ENCODE measurements around the gene TTLL9.
"Not testable (repeated sequence)": the region's sequence is repeated elsewhere in the genome, so short reads cannot be mapped to it uniquely, and the experiment has no call there.

The TTLL9 gene

GRCh38 chr20:31909253-31910070 is 39.0 kb downstream of the TTLL9 start:
- in situ Hi-C loops (cut with MboI; ENCODE audit: low pct_unique_long_range_greater_than_20kb, low sequenced_read_pairs) = no loop called here
- DNase-seq = peak; percentile 47

- in situ Hi-C loops (cut with MboI; ENCODE audit: low pct_unique_long_range_greater_than_20kb, low sequenced_read_pairs) = no loop called here
- no peak for DNase-seq
Observed at GRCh38 chr20:31910071-31910803, 39.8 kb downstream of the TTLL9 start.

DNA sequence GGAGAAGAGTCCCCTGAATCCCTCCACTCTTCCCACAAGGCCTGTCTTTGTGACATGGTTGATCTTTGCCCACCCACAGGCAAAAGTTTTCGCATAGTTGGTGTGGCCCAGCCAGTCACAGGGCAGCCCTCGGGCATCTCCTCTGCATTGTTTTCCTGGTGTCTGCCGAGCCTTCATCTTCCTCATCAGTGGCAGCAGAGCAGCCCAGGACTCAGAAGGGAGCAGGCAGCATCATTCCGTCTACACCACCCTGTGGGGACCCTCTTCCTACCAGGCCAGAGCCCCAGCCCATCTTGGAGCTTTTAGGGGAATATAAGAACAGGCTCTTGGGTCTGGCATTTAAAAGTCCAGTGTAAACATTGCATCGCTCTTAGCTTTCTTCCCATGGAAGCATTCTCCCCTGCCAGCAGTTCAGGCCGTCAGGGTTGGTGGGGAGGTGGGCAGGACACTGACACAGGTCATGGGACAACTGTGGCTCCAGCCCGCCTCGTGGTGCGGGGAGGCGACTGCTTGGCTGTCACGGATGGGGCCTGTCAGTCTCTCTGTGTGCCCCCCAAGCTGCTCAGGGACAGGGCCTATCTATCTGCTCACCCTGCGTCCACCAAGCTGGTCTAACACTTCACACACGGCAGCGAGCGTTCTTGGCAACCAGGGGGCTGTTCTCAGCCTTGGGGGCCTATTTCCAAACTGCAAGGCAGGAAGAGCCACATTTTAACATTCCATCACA is 43.2 kb downstream of the TTLL9 start:
- no peak for DNase-seq
- in situ Hi-C loops (cut with MboI; ENCODE audit: low pct_unique_long_range_greater_than_20kb, low sequenced_read_pairs) = no loop called here

DNA sequence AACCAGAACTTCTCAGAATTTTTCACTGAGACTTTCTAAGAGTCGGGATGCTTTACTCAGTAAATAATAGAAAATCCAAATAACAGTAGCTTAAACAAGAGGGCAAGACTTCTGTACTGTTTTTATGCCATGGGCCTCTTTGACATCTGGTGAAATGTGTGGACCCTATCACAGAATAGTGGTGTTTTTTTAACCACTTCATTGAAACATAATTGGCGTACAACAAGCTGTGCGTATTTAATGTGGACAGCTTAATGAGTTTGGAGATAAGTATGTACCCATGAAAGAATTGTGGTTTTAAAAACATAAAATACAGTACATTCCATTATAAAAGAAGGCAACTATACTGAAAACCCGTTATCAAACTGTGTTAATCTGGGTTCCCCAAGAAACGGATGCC is 43.7 kb downstream of the TTLL9 start:
- in situ Hi-C loops (cut with MboI; ENCODE audit: low pct_unique_long_range_greater_than_20kb, low sequenced_read_pairs) = no loop called here
- DNase-seq = no peak

GRCh38 chr20:31915491-31916280 is 45.3 kb downstream of the TTLL9 start:
- in situ Hi-C loops (cut with MboI; ENCODE audit: low pct_unique_long_range_greater_than_20kb, low sequenced_read_pairs) = no loop called here
- DNase-seq = no peak

GRCh38 chr20:31916708-31917107 is 46.3 kb downstream of the TTLL9 start:
- DNase-seq = no peak

GRCh38 chr20:31917962-31918412 is 47.6 kb downstream of the TTLL9 start:
- DNase-seq = peak; percentile 55
- in situ Hi-C loops (cut with MboI; ENCODE audit: low pct_unique_long_range_greater_than_20kb, low sequenced_read_pairs) = not testable (repeated sequence)

More at GRCh38 chr20:31916708-31917107, 46.3 kb downstream of the TTLL9 start:
- in situ Hi-C loops (cut with MboI; ENCODE audit: low pct_unique_long_range_greater_than_20kb, low sequenced_read_pairs) = no loop called here

GRCh38 chr20:31918466-31919105 is 48.2 kb downstream of the TTLL9 start:
- in situ Hi-C loops (cut with MboI; ENCODE audit: low pct_unique_long_range_greater_than_20kb, low sequenced_read_pairs) = no loop called here
- no peak for DNase-seq

DNA sequence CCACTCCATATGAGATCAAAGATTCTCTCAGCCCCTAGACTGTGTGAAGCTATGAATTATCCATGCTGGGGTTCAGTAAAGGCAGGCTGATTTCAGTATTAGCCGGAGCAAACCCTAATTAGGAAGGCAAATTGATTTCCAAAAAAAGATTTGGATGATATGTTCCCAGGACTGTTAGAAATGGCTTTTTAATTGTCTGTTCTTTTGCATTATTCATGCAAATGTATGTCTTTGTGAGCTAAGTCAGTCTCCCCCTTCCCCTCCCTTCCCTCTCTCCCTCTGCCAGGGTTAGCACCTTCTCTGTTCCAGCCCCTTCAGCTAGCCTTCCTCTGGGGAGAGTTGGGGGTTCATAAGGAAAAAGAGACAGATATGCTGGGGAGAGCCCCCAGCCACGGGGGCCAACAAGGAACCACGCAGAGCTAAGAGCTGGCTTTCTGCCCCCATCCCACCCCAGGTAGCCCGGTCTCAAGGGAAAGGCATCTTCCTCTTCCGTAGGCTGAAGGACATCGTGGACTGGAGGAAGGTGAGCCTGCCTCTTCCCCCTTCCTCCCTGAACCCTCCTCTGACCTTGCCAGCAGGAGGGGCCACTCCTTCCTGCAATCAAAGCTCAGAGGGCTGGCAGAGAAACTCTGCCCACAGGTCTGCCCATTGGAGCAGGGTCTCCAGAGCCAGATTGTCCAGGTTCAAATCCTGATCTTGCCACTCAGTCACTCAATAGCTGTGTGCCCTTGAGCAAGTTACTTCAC is 49.1 kb downstream of the TTLL9 start:
- in situ Hi-C loops (cut with MboI; ENCODE audit: low pct_unique_long_range_greater_than_20kb, low sequenced_read_pairs) = no loop called here
- DNase-seq = no peak

DNA sequence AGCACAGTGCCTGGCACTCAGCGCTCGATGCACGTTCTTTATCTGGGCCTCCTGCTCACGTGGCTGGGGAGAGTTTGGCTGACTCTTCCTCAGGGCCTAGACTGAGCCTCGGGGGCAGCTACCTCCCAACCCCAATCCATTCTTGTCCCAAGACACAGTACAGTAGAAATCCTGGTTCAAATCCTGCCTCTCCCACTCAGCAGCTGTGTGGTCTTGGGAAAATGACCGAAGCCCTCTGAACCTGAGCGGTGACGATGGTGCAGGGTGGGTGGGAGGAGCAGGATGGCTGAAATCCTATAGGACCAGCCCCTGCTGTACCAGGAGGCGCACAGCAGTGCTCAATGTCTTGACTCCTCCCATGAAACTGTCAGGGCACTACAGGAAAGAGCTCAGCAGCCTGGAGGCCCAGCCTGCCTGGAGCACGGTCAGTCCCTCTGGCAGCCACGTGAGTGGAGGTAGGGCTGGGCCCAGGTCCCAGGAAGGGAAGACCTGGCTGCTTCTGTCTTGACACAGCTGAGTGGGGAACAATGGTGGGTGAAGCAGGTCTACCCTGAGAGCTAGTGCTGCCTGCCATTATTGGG is 49.9 kb downstream of the TTLL9 start:
- DNase-seq = no peak

GRCh38 chr20:31921480-31921879 is 51.0 kb downstream of the TTLL9 start:
- DNase-seq; in situ Hi-C loops (cut with MboI; ENCODE audit: low pct_unique_long_range_greater_than_20kb, low sequenced_read_pairs): not testable (repeated sequence)

More for the DNA sequence above, 49.9 kb downstream of the TTLL9 start:
- in situ Hi-C loops (cut with MboI; ENCODE audit: low pct_unique_long_range_greater_than_20kb, low sequenced_read_pairs) = no loop called here

GRCh38 chr20:31922181-31922580 is 51.7 kb downstream of the TTLL9 start:
- DNase-seq = no peak
- in situ Hi-C loops (cut with MboI; ENCODE audit: low pct_unique_long_range_greater_than_20kb, low sequenced_read_pairs) = no loop called here

DNA sequence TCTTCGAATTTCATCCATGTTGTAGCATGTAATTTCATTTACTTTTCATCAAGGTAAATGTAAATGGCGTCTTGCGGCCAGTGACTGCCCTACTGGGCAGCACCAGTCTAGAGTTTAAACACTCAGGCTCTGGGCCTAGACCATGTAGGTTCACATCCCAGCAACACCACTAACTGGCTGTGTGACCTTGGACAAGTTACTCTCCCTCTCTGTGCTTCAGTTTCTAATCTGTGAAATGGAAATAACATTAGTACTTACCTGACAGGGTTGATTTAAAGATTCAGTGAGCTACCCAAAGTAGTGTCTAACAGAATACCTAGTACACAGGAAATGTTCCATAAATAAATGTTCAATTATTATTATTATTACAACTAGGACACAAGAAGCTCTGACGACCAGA is 52.2 kb downstream of the TTLL9 start:
- in situ Hi-C loops (cut with MboI; ENCODE audit: low pct_unique_long_range_greater_than_20kb, low sequenced_read_pairs) = no loop called here
- DNase-seq = no peak

GRCh38 chr20:31923388-31924331 is 53.2 kb downstream of the TTLL9 start:
- in situ Hi-C loops (cut with MboI; ENCODE audit: low pct_unique_long_range_greater_than_20kb, low sequenced_read_pairs) = no loop called here
- peak; percentile 64 for DNase-seq

DNA sequence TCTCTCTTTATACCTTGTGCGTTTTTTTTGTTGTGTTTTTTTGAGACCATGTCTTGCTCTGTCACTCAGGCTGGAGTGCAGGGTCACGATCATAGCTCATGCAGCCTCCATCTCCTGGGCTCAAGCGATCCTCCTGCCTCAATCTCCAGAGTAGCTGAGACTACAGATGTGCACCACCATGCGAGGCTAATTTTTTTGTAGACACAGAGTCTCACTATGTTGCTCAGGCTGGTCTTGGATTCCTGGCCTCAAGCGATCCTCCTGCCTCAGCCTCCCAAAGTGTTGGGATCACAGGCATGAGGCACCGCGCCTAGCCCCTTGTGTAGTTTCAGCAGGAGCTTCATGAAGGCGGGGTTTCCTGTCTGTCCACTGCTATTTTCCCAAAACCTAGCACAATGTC is 54.1 kb downstream of the TTLL9 start:
- in situ Hi-C loops (cut with MboI; ENCODE audit: low pct_unique_long_range_greater_than_20kb, low sequenced_read_pairs) = no loop called here
- no peak for DNase-seq

GRCh38 chr20:31925631-31926030 is 55.2 kb downstream of the TTLL9 start:
- in situ Hi-C loops (cut with MboI; ENCODE audit: low pct_unique_long_range_greater_than_20kb, low sequenced_read_pairs) = no loop called here
- DNase-seq = no peak

DNA sequence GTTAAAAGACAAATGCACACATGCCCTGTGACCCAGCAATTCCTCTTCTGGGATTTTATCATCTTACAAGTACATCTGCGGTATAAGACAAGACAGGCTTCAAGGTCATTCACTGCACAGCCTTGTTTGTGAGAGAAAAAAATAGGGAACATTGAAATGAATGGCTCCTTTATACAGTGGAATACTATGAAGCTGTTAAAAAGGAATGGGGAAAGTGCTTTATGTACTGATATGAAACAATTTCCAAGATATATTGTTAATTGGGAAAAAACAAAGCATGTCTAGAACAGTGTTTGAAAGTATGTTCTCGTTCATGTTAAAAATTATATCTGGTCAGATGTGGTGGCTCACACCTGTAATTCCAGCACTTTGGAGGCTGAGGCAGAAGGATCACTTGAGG is 56.1 kb downstream of the TTLL9 start:
- in situ Hi-C loops (cut with MboI; ENCODE audit: low pct_unique_long_range_greater_than_20kb, low sequenced_read_pairs) = no loop called here
- DNase-seq = no peak
